NCI-H748 (cell line): ENCODE results near the gene CCDC167.
"Not testable (repeated sequence)": the region's sequence is repeated elsewhere in the genome, so short reads cannot be mapped to it uniquely, and the experiment has no call there.

ENCODE experiments used
- DNase-seq: peaks from one replicate; lab custom pipeline; 2025; ENCODE audit not compliant: unreplicated experiment; lab: John Stamatoyannopoulos, UW

Gene CCDC167

GRCh38 chr6:37477656-37478435, 21.8 kb downstream of the CCDC167 start:
- no peak for DNase-seq

DNA sequence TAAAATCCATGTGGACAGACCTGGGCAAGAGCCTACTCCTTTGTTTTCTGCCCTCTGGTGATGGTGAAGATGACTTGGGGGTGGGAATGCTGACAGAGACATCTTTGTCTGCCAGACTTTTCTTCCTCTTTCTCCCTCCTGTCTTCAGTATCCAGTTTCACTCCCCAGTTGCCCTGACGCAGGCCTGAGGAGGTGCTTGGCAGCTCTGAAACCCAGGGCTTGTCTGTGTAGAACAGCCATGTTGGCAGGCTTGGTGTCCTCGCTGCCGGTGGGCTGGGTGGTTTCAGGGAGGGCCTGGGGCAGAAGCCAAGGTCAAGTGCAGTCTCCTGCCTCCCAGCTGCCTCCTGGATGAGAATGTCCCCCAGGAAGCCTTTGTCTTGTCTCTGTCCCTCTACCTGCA, 22.5 kb downstream of the CCDC167 start:
- no peak for DNase-seq

DNA sequence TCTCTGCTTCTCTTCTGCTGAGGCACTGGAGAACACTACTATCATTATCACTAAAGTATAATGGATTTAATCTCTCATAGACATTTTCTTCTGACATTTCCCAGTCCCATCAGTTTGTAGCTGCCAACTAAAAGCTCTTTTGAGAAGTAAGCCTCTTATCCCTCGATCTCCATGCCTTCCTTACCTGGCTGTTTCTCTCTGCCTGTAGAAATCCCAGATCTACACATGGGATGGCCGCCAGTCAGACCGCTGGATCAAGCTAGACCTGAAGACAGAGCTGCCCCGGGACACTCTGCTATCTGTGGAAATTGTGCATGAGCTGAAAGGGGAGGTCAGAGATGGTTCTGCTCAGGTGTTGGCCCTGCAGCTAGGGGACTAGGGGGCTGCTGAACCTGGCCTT, 25.4 kb downstream of the CCDC167 start:
- no peak for DNase-seq

DNA sequence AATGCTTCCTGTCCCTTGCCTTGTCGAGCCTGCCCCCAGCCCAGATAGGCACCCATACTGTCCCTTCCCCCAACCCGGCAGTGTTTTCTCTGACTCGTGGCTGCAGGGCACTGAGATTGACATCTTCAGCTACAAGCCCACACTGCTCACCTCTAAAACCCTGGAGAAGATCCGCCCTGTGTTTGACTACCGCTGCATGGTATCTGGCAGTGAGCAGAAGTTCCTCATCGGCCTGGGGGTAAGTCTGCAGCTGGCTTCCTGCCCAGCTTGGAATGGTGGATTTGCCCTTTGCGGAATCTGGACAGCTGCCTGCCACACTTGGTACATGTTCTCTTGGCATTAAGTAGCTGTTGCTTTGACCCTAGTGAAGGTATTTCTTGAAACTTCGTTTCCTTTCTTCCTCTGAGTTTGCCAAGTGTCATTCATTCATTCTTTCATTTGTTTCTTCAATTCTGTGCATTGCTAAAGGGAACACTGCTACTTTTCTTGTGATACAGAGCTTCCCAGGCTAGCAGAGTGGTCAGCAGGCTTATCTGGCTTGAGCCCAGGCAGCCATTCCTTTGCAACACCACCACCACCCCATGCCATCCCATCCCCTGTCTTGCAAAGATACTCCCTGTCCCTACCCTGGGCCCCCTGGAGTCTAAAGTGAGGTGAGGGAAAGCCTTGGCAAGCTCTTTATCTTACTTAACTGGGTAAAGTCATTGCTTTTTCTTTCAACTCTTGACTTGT, 26.2 kb downstream of the CCDC167 start:
- DNase-seq = no peak

DNA sequence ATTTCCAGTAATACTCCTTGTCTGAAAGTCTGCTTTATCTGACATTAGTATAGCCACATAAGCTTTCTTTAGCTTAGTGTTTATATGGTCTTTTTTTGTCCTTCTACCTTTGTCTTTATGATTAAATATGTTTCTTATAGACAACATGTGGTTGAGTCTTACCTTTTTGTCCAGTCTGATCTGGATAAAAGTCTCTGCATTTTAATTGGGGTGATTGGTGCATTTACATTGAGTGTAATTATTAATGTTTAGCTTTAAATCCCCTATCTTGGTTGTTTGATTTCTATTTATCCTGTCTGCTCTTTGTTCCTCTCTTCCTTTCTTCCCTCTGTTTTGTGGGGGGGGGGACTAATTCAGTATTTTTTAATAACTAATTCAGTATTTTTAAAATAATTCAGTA, 32.0 kb downstream of the CCDC167 start:
- no peak for DNase-seq

- no peak for DNase-seq
Observed at GRCh38 chr6:37463110-37463509, 36.6 kb downstream of the CCDC167 start.

- DNase-seq = no peak
Observed at GRCh38 chr6:37460805-37461204, 38.9 kb downstream of the CCDC167 start.

GRCh38 chr6:37459981-37460800, 39.5 kb downstream of the CCDC167 start:
- DNase-seq = no peak

- no peak for DNase-seq
Observed at GRCh38 chr6:37456816-37457560, 42.7 kb downstream of the CCDC167 start.

- no peak for DNase-seq
Observed at GRCh38 chr6:37456126-37456525, 43.6 kb downstream of the CCDC167 start.

DNA sequence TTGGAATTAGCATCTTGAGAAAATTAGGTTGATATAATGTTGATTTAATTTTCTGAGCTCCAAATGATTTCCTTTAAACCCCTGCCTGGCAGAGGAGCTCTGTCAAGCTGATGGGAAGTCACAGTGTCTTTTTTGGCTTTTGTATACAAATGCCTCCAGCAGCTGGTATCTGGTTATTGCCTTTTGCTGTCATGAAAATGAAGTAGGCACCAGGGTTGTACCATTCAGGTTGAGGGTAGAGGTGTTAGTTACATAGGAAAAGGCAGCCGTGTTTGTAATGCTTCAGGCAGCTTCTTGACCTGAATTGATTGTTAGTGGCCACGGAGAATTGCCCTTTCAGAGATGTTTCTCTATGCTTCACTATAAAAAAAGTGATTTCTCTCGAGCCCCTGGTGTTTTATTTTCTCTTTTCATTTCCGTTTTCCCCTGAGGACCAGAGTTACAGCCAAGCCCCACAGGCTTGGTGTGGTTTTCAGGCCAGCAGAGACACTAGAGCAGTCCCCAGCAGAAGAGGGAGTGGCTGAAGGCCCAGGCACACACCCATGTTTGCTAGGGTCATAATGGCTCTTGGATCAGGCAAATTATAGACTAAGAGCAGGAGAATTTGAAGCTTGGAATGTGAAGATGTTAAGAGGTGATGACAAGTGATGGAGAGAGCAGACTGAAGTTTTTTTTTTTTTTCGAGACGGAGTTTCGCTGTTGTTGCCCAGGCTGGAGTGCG, 45.1 kb downstream of the CCDC167 start:
- no peak for DNase-seq

DNA sequence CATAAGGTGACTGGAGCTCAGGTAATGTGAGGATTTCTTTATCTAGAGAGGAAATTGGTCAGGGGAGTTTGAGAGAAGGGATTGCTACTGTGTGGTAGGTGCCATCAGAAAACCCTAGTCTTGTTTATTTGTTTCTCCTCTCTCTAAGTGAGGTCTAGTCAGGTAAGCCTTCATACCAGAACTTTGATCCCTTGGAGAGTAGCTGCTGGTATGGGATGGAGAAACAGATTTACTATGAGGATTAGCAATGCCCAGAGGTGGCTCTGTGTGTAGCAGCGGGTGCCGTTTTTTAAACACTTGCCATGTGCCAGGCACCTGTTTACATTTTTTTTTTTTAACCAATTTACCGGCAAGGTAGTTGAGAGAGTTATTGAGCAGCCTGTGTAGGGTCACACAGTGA, 47.2 kb downstream of the CCDC167 start:
- no peak for DNase-seq

- DNase-seq = no peak
Observed at GRCh38 chr6:37451441-37452193, 48.1 kb downstream of the CCDC167 start.

DNA sequence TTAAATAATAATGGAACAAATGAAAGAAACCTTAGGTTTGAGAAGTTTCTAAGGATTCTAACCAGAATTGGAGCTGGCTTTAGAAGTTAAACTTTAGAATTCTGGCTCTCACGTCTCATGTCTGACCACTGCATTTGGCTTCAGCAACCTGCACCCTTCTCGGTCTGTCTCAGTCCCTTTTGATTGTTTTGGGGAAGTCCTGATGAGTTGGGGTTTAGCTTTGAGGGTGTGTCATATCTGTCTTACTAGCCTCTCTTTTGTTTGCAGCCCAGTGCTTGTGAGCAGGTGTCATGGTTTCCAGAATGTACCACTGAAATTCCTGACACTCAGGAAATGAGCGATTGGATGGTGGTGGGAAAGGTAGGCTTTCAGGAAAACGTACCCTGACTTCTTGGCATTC, 49.7 kb downstream of the CCDC167 start:
- DNase-seq = no peak

- DNase-seq = not testable (repeated sequence)
Observed at GRCh38 chr6:37443216-37443542, 56.5 kb downstream of the CCDC167 start.

GRCh38 chr6:37442416-37443215, 57.1 kb downstream of the CCDC167 start:
- no peak for DNase-seq

GRCh38 chr6:37441651-37442050, 58.0 kb downstream of the CCDC167 start:
- DNase-seq = no peak

DNA sequence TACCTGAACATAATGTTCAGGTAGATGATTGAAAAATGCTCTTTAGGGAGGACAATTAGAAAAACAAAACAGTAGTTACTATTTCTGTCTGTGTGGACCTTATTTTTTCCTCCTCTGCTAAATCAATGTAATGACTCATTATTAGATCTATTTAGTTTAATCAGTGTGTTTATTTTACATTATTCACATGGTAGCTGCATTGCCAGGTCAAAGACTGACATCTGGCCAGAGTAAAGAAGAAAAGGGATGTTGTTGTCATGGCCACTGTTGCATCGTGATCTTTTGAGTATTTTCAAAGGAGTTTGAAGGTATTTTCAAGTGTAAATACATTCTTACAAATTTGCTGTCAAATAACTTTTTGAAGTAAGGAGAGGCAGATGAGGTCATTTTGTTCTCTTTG, 60.8 kb downstream of the CCDC167 start:
- no peak for DNase-seq

- DNase-seq = no peak
Observed at GRCh38 chr6:37435816-37436215, 63.9 kb downstream of the CCDC167 start.
